SK-MEL-5 (cell line): ENCODE results near the gene MAP3K1. TPM values are rescaled to one million over a fixed set of nuclear protein-coding genes. Genes with fewer than 3 reads are reported as not detected.
"Not testable (repeated sequence)": the region's sequence is repeated elsewhere in the genome, so short reads cannot be mapped to it uniquely, and the experiment has no call there.

Experiments
- DNase-seq: peaks from one replicate; pipeline ENCODE4 v3.0.0-alpha.2; 2016; ENCODE audit warnings: low read depth, low spot score
- in situ Hi-C: cut with HindIII; loops from 2 replicates; pipeline ENCODE4 v1.10.0; 2016; ENCODE audit warnings: low sequenced_read_pairs, high pct_unique_total_duplicates, low pct_unique_long_range_greater_than_20kb
- polyA plus RNA-seq, 2 experiments: library from polyadenylated mRNA; depleted of rRNA; stranded (reverse); fragments of >200 nt; gene quantifications; 2 replicates each; pipeline ENCODE4 v1.2.3, GENCODE V29; 2015
- total RNA-seq: library from RNA; depleted of rRNA; stranded (reverse); fragments of >200 nt; shearing (Covaris generic); gene quantifications from 2 replicates; pipeline ENCODE4 v1.2.3, GENCODE V29; 2014; rRNA removed

Gene MAP3K1
- total RNA-seq = 57.1 and 61.8 TPM in 2 replicates
- polyA plus RNA-seq (2015; cell fraction: cytosol; rRNA removed) = 21.0 and 31.5 TPM in 2 replicates
- polyA plus RNA-seq (2015; cell fraction: nucleus; rRNA removed) = 80.6 and 81.3 TPM in 2 replicates

DNA sequence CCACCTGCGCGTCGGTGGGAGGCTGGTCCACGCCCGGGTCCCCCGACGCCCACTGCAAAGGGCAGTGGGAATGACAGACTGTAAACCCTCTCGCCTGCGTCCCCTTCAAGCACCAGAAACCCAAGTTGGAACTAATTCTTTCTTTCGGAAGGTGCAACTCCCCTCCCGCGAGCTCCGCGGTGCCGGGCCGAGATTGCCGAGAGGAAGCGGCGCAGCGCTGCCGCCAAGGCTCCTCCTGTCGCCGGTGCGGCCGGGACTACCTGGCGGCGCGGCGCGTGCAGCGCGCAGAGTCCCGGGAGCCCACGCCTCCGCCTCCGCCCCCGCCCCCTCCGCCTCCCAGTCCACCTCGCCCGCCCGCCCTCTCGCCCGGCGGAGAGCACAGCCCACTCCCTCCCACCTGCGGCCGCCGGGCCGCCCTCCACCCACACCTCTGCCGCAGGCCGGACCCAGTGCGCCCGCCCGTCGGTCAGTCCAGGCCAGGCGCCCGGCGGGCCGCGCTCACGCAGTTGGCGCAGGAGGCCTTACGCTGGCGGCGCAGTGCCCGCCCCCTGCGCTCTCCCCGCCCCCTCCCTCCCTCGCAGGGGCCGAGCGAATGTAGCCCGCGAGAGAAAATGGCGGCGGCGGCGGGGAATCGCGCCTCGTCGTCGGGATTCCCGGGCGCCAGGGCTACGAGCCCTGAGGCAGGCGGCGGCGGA, at the start of gene MAP3K1:
Gene MAP3K1 (plus strand): TSS at position 587 of the 695 bp plus-strand sequence. CDS start 25 bp downstream, at position 612.
- DNase-seq = peak; percentile 74
- in situ Hi-C loops = no loop called here

DNA sequence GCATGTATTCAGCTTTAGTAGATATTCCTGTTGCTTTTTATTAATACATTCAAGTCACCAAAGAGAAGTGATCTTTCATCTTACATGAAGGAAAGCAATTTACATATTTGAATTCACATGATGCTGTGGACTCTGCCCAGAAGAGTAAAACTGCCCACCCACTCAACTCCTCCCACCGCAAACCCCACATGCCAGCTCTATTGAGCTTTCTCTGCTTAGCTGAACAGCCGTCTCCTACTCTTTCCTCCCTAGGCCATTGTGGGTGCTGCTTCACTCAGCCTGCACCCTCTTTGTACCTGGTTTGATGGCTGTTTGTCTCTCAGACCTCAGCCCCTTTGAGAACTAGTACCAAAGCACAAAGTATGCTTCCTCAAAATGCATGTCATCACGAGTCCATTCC, 48.4 kb upstream of the MAP3K1 start:
- DNase-seq = no peak
- in situ Hi-C loops = no loop called here

DNA sequence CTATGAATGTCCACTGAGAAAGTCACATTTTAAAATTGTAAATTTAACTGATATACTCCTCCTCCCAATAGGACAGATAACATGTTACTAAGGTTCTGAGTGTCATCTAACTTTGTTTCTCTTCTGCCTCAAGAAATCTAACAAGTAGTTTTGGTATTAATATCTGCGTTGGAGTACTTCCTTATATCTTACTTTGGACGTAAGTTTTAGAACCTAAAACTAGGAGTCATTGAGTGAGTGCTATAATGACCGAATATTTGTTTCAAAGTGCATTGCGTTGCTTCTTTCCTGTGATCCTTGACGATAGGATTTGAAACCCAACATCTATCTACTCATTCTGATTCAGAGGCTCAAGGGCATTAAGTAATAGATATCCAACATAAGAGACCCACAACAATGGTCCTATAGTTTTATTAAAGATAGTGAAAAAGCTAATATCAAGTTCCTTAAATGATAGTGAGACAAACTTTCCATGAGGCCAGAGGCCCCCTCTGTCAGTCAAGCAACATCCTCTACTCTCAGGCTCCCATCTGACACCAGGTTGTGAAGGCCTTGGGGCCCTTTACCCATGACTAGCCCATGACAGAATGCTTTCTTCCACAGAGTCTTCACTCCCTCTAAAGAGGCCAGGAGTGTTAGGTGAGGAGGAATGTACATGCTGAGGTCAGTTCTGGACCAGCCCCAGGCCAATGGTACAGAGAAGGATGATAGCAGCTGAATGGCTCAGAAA, 45.3 kb upstream of the MAP3K1 start:
- no peak for DNase-seq
- in situ Hi-C loops = no loop called here

DNA sequence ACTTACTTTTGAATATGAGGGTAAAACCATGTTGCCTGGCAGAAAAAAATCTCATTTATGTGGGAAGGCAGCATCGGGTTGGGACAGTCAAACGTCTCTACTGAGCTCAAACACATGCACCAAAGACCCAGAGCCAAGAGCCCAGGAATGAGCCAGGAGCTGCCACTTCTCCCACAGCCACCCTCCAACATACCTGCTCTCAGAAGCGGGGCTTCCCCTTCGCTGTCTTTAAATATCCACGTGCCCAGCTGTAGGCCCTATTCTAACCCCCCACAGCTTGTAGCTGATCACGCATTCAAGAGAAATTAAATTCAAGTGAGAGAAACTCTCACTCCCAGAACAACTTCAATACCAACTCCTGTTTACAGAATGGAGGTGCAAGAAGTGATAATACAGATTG, 42.6 kb upstream of the MAP3K1 start:
- no peak for DNase-seq
- in situ Hi-C loops = no loop called here

DNA sequence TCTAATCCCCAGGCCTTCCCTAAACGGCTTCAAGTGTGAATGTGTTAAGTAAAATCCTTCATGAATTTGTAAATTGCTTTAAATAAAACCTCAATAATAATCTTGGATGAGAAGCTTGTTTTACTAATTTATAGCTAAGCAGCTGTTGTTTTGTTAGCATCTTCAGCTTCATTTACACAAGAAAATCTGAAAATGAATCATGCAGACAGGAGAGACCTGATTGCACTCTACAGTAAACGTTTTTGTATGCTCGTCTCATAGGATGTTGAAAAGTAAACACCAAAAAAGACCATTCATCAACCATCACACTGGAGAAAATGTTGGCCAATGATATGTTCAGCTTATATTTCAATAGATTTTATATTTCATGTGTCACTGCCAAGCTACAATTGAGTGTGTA, 40.4 kb upstream of the MAP3K1 start:
- in situ Hi-C loops = no loop called here
- DNase-seq = no peak

DNA sequence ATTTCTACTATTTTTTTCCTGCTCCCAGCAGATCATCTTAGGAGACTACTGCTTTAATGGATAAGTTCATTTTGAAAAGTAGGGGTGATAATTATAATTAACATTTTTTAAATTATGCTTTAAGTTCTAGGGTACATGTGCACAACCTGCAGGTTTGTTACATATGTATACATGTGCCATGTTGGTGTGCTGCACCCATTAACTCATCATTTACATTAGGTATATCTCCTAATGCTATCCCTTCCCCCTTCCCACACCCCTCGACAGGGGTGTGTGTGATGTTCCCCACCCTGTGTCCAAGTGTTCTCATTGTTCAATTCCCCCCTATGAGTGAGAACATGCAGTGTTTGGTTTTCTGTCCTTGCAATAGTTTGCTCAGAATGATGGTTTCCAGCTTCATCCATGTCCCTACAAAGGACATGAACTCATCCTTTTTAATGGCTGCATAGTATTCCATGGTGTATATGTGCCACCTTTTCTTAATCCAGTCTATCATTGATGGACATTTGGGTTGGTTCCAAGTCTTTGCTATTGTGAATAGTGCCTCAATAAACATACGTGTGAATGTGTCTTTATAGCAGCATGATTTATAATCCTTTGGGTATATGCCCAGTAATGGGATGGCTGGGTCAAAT, 39.0 kb upstream of the MAP3K1 start:
- DNase-seq, in situ Hi-C loops: not testable (repeated sequence)

DNA sequence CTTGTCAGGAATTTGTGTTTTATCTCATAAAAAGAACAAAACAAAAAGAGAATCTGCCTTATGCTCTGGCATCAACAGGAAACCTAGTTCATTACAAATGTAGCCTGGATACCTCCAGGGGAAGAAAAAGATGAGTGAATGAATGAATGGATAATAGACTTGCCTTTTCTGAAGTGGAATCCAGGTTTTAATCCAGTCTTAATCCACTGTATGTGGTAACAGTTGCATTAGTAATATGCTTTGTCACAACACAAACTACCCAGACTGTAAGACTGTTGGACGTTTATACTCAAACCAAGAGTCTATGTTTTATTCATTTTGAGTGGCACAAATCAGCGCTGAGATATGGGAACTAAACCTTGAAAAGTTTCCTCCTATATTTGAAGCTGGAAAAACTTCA, 32.1 kb upstream of the MAP3K1 start:
- in situ Hi-C loops = no loop called here

DNA sequence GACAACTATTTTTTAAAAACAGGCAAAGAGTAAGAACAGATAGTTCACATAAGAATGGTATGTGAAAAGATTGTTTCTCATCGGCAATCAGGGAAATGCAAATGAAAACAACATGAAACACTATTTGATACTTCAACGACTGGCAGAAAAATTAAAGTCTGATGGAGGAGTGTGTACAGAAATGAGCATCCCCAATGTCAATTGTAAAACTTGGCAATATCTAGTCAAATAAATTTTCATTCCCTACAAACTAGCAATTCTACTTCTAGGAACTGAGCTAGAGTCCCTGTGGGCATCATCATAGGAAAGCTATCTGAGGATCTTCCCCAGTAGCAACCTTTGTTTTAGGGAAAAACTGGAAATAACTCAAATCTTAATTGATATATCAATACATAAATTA, 29.0 kb upstream of the MAP3K1 start:
- DNase-seq = no peak
- in situ Hi-C loops = no loop called here

More for the DNA sequence above, 32.1 kb upstream of the MAP3K1 start:
- no peak for DNase-seq

DNA sequence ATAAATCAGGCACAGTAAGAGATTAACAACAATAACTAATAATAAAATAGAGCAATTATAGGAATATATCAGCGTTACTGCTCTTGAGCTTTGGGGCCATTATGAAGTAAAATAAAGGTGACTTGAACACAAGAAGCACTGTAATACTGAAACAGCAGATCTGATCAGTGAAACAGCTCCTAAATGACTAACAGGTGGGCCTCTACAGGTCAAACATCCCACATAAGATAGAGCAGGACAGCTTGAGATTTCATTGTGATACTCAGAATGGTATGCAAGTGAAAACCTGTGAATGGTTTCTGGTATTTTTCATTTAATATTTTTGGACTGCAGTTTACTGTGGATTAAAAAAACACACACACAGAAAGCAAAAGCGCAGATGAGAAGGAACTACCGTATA, 24.0 kb upstream of the MAP3K1 start:
- no peak for DNase-seq

DNA sequence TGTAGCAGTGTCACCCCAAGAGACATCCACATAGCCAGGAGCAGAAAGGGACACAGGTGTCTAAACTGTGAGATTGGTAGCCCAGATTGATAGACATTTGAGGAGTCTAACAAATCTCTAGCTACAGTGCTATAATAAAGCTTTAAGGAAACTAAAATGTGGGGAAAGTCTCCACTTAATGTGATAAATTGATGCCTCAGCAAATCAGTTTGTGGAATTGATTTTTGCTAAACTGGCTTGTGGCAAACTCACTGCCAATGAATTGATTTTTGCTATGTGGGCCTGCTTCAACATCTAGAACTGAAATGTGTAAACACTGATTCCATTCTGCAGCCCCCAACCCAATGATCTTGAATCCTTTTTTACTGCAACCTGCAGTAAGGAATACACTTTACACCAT, 16.8 kb upstream of the MAP3K1 start:
- no peak for DNase-seq
- in situ Hi-C loops = no loop called here

More for the DNA sequence above, 24.0 kb upstream of the MAP3K1 start:
- in situ Hi-C loops = no loop called here

DNA sequence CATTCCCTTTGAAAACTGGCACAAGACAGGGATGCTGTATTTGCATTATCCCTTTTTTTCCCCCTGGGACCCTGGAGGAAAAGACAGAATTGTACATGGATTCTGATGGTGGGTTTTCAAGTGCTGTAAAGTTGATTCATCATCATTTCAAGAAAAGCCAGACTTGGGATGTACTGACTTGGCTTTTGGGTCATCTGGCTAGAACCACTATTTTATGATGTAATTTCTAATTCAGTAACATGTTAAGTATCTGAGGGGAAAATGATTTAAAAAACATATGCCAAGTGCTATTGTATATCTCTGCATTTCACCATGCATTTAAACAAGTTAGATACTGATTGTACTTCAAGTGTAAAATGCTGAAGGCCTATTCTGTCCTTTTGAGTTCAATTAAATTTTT, 15.2 kb upstream of the MAP3K1 start:
- no peak for DNase-seq
- in situ Hi-C loops = no loop called here

DNA sequence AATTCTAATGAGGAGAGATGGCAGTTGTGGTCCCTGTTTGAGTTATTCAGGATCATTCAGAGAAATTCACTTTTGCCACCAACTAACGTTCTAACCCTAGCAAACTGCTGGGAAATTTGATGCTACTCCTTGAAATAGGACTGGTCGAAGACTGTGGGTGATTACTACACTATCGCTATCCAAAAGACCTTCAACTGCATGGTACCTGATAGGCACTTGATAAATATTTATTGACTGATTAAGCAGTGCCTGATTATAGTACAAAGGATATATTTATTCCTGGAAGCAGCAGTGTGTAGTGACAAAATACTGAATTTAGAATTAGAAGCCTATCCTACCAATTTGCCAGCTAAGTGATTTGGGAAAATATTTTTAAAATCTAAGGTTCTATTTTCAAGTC, 14.1 kb upstream of the MAP3K1 start:
- DNase-seq = no peak
- in situ Hi-C loops = no loop called here

DNA sequence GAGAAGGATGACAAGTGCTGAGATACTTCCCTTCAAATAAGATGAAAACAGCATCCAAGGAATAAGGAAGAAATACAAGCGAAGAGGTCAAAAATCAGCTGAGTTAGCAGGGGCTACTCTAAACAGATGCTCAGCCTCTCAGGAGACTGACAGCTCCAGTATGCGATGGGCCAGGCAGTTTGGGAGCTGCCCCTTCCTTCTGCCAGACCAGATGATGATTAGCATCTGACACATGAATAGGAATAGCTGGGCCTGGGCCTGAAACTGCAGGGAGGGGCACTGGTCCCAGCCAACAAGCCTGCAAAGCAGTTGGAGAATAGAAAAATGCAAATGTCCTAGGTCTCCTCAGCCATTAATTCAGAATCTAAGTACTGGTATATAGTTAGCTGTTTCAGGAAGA, 13.1 kb upstream of the MAP3K1 start:
- no peak for DNase-seq
- in situ Hi-C loops = no loop called here

DNA sequence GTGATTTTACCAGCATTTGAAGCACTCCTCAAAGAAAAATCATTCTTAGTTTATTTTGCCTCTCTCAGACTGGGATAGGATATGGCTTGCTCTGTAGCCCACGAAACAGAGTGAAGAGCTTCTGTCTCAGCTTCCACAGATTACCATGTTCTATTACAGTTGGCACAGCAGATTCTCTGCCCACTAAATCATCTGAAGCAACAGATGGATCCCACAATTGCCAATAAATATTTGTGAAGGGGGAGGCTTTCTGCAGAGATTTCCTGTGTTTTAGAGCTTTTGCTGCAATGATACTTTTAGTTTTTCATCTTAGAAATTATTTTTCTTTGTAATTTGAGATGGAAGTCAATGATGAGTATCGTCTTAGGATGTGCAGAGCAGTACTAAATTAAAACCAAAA, 12.3 kb upstream of the MAP3K1 start:
- in situ Hi-C loops = no loop called here
- DNase-seq = no peak

DNA sequence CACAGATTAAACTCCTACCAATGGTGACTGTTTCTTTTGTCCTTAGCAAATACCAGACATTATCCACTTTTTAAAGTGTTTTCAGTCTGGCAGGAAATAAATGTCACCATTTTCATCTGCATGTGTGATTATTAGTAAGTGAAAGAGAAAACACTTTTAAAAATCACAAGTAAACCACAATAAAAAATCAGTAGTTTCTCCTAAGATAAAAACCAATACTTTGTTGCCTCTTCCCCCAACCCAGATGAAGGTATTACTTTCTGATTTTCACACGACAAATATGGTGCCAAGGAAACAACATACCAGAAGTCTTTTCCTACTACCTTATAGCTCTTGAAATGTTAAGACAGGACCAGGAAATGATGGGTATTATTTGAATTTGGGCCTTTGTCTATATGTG, 11.5 kb upstream of the MAP3K1 start:
- in situ Hi-C loops = no loop called here

DNA sequence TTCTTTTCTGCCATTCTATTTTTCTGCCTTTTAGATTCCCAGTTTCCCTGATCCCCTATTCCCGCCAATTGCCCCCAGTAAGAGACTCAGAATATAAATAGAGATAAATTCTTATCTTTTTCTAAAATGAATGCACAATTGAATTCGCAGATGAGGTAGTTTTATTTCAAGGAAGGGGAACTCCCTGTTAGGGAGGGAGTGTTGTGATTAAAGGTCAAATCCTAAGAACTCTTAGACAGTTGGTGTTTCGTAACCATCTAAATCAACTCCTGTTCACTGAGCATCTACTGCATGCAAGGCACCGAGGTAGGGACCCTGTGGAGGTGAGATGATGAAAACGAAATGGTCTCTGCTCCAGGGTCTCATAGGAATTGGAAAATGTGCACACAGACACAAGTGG, 7.7 kb upstream of the MAP3K1 start:
- in situ Hi-C loops = no loop called here
- no peak for DNase-seq

More for the DNA sequence above, 11.5 kb upstream of the MAP3K1 start:
- DNase-seq = no peak

DNA sequence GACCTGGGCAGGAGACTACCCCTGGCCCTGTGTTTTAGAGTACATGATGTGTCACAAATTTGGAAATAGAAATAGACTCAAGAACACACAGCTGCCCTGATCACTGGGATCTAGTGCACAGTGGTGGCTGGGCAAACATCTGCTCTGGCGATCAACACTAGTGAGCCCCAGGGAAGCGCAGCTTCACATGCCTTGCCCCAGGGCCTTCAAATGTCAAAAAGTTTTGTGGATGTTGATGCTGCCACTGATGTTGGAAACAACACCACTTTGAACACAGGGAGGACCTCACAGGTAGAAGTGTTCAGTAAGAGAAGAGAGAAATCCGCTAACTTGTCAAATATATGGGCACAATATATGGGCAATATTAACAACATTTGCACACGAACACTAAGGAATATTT, 7.1 kb upstream of the MAP3K1 start:
- in situ Hi-C loops = no loop called here
- DNase-seq = no peak

DNA sequence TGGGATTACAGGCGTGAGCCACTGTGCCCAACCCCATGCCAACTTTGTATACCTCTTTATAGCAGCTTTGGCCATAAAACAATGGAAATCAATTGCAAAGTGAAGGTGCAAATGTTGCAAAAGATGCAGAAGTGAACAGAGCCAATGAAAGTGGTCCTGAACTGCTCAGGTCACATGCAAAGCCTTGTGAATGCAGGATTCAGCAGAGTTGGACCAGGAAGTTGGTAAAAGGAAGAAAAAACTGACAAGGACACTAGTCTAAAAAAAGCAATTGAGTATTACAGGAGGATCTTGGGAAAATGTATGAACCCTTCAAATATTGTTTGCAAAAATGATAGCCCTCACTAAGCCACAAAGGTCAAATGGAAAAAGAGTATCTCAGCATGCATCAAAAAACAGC, 4.5 kb upstream of the MAP3K1 start:
- no peak for DNase-seq
- in situ Hi-C loops = no loop called here

DNA sequence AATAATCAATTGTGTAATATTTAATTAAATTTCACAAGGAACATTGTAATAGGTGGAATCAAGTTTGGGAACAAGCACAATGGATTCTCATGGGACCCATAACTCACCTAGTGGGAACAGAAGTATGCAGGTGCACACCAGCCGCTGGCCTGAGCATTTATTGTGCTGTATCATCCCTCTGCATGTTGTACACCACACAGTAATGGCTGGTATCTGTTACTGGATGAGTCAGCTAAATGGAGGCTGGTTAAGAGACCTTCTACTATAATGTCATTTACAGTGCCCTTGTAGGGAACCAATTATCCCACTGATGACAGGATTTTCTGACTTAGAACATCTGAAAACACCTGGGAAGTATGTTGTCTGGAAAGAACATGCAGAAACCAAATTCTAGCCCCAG, 3.2 kb upstream of the MAP3K1 start:
- in situ Hi-C loops = no loop called here
- DNase-seq = no peak
